Activated CD4-positive, alpha-beta T cell treated with anti-CD3 and anti-CD28 coated beads for 24 hours (primary cell): ENCODE results near the gene IL17REL.

Source experiments
- DNase-seq, 2 donors: peaks; one replicate each; pipeline ENCODE4 v3.0.0-alpha.2; 2020; ENCODE audit warnings: low read depth in 2 of 2

The IL17REL gene

GRCh38 chr22:50012211-50013181 is at the start of gene IL17REL:
Gene IL17REL (minus strand): TSS chr22:50012765. CDS start chr22:50012646, 119 bp downstream.
- no peak for DNase-seq

GRCh38 chr22:50061824-50062355 is 49.3 kb upstream of the IL17REL start:
- no peak for DNase-seq

- DNase-seq: no peak
Observed at GRCh38 chr22:50061141-50061823, 48.7 kb upstream of the IL17REL start.

- no peak for DNase-seq
Observed at GRCh38 chr22:50060441-50061140, 48.0 kb upstream of the IL17REL start.

GRCh38 chr22:50059881-50060262 is 47.3 kb upstream of the IL17REL start:
- DNase-seq: no peak

- no peak for DNase-seq
Observed at GRCh38 chr22:50058906-50059880, 46.6 kb upstream of the IL17REL start.

GRCh38 chr22:50058061-50058905 is 45.7 kb upstream of the IL17REL start, which contains the start of gene TTLL8:
Gene TTLL8 (minus strand): TSS chr22:50058298.
- no peak for DNase-seq

- no peak for DNase-seq
Observed at GRCh38 chr22:50057278-50058060, 44.9 kb upstream of the IL17REL start.

GRCh38 chr22:50056214-50056972 is 43.8 kb upstream of the IL17REL start:
- no peak for DNase-seq

GRCh38 chr22:50053861-50054260 is 41.3 kb upstream of the IL17REL start:
- DNase-seq: no peak

- DNase-seq: no peak
Observed at GRCh38 chr22:50051930-50052329, 39.4 kb upstream of the IL17REL start.

- no peak for DNase-seq
Observed at GRCh38 chr22:50049299-50050195, 37.0 kb upstream of the IL17REL start.

- no peak for DNase-seq
Observed at GRCh38 chr22:50048836-50049235, 36.3 kb upstream of the IL17REL start.

GRCh38 chr22:50048061-50048765 is 35.6 kb upstream of the IL17REL start:
- no peak for DNase-seq

GRCh38 chr22:50047346-50047745 is 34.8 kb upstream of the IL17REL start:
- no peak for DNase-seq

GRCh38 chr22:50046481-50047245 is 34.1 kb upstream of the IL17REL start:
- no peak for DNase-seq
